Caki2 (cell line): Measurements from ENCODE around the gene KIF5B. TPM values are rescaled to one million over a fixed set of nuclear protein-coding genes. Genes with fewer than 3 reads are reported as not detected.
"Not testable (repeated sequence)": the region's sequence is repeated elsewhere in the genome, so short reads cannot be mapped to it uniquely, and the experiment has no call there.

Experiments
- DNase-seq: peaks from one replicate; pipeline ENCODE4 v3.0.0-alpha.2; 2015; ENCODE audit warnings: low read depth
- in situ Hi-C: cut with HindIII; loops from 2 replicates; pipeline ENCODE4 v1.10.0; 2016; ENCODE audit warnings: low sequenced_read_pairs, low pct_unique_long_range_greater_than_20kb, mixed read lengths
- total RNA-seq: library from RNA; depleted of rRNA; stranded (reverse); fragments of >200 nt; shearing (Covaris generic); gene quantifications from 2 replicates; pipeline ENCODE4 v1.2.3, GENCODE V29; 2014; ENCODE audit warnings: low replicate concordance; rRNA removed

KIF5B gene
- total RNA-seq, 1 experiment from 2014 or later: 33.6 TPM

GRCh38 chr10:31978156-31978483, 78.1 kb downstream of the KIF5B start:
- DNase-seq: no peak
- in situ Hi-C loops: no loop called here

GRCh38 chr10:31977440-31978155, 78.6 kb downstream of the KIF5B start:
- in situ Hi-C loops: no loop called here
- peak; percentile 18 for DNase-seq

DNA sequence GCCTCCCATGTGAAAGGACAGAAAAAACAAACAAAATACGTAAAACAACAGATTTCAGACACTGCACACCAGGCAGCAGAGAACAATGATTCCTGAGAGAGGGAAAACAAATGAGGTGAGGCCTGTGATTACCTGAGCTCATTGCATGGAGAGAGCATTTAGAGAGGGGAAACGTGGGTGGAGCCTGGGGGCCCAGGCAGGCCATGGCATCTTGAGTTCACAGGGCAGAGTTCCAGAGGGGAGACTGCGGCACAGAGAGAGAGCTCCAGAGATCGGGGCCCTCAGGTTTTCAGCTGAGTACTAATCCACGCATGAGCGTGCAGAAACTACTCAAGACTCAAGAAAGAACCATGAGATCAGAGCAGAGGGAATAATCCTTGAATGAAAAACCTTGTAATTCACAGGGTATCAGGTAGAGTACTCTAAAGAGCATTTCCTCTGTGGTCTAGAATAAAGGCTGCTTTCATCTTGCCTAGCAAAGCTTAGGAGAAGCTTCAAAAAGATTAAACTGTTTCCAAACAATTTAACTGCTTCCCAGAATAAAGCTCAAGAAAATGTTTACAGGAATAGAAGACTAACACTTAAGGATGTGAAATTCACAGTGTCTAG, 81.0 kb downstream of the KIF5B start:
- in situ Hi-C loops: no loop called here

DNA sequence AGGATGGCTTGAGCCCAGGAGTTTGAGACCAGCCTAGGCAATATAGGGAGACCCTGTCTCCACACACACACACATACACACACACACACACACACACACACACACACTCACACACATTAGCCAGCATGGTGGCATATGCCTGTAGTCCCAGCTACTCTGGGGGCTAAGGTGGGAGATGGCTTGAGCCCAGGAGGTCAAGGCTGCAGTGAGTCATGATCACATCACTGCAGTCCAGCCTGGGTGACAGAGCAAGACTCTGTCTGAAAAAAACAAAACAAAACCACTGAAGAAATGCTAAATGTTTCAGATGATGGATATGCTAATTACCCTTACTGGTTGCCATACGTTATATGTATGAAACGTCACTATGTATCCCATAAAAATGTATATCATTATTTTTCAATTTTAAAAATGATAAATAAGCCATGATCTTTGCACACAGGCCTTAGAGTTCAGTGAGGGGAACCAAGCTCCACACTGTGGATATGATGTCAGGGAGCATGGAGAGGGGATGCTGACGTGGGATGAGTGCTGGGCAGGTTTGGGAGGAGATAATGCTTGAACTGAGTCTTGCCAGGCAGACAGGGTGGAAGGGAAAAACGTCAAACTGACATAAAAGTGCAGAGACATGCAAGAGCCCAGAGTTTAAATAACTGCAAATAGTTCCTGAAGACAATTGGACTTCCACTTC, 81.6 kb downstream of the KIF5B start:
- in situ Hi-C loops: no loop called here
- peak; percentile 31 for DNase-seq

More for the DNA sequence above, 81.0 kb downstream of the KIF5B start:
- no peak for DNase-seq

GRCh38 chr10:31972519-31973041, 83.6 kb downstream of the KIF5B start:
- in situ Hi-C loops: no loop called here
- DNase-seq: no peak

- DNase-seq, in situ Hi-C loops: not testable (repeated sequence)
These were observed 86.4 kb downstream of the KIF5B start for GRCh38 chr10:31969847-31970246.

DNA sequence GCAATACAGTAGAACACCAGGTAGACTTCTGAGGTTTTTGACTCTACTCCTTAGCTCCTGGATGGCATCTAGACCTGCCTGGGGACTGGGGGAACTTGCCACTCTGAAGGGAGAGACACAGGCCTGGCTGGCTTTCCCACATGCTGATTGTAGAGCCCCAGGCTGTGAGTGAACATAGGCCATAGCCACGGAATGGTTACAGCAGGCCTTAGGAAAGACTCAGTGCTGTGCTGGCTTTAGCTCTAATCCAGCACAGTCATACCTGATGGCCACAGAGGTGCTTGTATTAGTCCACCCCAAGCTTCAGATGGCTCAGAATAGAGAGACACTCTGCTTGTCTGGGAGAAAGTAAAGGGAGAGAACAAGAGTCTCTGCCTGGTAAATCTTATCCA, 92.6 kb downstream of the KIF5B start:
- in situ Hi-C loops: no loop called here
- no peak for DNase-seq

- in situ Hi-C loops: no loop called here
- peak; percentile 35 for DNase-seq
These were observed 93.2 kb downstream of the KIF5B start for GRCh38 chr10:31962826-31963588.

DNA sequence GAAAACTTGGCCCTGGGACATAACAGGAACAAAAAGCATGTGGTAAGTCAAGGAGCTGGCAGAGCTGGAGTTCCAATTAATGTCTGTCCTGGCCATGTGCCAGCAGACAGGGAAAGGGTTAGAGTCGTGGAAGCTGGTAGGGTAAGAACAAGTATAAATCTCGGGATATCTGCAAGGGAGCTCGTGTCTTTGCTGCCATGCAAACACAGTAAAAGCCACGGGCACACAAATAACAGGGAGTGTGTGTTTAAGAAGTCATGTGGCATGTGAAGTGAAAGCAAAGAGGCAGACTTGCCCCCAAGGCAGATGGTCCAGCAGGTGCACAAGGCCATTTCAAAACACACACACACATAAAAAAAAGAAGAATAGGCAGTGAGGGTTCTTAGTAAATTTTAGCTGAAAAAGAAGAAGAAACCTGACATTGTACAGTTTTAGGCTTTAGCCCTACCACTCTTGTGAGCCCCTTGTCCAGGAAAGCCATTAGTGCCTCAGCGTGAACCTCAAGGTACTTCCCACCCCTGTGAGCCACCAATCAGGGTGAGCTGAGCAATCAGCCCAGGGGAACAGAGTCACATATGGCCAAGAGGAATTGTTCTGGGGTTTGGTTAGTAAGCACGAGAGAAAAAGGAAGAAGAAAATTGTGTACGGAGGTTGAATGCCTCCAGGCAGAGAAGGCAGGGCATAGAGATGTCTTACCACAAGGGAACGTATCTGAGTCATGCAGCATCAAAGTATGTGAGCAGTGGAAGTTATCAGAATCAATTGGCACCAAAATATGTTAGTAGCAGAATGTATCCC, 94.7 kb downstream of the KIF5B start:
- in situ Hi-C loops: no loop called here
- peak; percentile 28 for DNase-seq

- in situ Hi-C loops: no loop called here
- DNase-seq: no peak
These were observed 96.6 kb downstream of the KIF5B start for GRCh38 chr10:31959461-31960173.

Other genes starting within 250 kb of the KIF5B start
- gene ARHGAP12, start 127.6 kb downstream of the KIF5B start, total RNA-seq: 28.0 and 40.7 TPM in 2 replicates